DMS 273 treated with DMSO at 0.1 percent for 48 hours (cell line): ENCODE data around the gene FARP1.

ENCODE experiments used
- DNase-seq: peaks from one replicate; lab custom pipeline; 2025; lab: John Stamatoyannopoulos, UW

FARP1 gene

DNA sequence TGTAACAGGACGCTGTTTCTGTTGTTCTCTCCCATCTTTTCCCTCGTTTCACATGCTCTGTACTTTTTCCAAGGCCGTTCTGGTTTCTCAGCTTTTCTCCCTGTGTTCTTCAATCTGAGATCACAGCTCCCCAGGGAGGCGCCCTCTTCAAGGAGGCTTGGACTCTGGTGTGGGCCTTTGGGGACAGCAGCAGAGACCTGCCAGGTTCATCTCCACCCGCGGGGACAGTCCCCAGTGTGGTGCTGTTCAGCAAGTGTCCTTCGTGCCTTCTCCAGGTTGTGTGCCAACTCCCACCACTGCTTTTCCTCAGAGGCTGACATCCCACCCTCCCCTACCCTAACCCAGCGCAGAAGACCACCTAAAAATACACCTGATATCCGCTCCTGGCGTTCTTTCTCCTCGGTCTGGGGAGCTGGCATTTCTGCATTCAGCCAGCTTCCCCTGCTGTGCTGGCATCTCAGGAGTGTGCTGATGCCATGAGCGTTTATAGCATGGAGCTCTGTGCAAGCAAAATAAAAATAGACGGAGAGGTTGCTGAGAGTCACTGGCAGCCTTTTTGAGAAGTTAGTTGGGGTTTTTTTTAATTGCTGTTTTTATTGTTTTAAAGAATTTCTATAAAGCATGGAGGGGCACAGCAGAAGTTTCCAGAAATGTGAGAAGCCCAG, 284.6 kb downstream of the FARP1 start:
- no peak for DNase-seq

DNA sequence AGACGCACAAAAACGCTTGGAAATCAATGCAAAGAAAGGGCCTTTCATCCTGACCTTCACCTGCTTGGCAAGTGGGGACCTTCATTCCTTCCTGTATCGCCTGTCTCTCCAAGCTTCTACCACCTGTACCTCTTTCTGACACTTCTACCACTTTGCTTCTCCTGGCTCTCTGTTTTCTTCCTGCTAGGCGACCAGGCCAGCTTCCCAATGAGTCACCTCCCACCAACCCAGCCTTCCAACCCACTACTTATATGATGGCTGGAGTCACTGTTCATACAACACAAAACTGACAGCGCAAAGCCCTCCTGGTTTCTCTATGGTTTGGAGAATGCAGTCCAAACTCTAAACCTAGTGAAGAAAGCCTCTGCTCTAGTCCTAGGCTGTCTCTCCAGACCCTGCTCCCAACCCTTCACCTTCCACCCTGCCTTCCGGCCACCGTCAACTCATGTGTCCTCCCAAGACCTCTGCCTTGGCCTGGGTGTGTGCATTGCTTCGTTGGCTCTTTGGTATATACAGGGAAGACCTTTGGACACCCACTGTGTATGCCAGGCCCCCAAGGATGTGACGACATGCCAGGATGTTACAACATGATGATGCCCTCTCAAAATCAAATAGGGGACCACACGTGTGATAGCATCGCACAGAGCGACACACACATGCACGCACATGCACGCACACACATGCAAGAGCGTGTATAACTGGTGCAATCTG, 285.5 kb downstream of the FARP1 start:
- DNase-seq, result no peak

DNA sequence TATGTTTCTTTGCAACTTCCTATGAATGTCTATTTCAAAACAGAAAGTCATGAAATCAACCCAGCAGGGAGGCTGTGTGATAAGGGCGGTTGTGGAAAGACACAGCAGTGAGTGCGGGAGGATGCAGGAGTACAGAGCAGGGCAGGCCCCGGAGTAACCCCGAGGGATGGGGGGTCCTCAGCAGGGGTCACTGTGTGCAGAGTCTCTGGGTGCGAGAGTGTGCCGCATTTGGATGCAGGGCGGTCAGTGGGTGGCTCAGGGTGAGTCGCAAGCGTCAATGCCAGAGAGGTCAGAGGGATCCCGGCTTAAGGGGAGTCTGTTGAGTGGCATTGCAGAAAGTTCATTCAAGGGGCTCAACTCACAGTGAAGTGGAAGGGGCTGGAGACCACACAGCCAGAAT, 286.2 kb downstream of the FARP1 start:
- no peak for DNase-seq

DNA sequence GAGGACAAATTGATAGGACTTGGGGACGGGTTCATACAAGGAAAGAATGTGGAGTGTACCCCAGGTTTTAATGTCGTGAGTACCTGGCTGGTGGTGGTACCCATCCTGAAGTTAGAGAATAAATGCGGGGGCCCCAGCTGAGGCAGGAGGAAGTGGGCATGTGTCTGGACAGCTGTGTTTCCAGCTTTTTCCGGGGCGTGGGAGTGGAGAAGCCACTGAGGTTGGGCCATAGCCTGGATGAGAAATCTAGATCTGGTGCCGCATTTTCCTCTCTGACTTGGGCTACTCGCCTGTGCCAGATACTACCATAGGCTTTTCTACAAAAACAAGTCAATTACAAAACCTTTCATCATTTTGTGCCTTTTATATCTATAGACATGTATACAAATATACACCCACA, 286.6 kb downstream of the FARP1 start:
- no peak for DNase-seq

DNA sequence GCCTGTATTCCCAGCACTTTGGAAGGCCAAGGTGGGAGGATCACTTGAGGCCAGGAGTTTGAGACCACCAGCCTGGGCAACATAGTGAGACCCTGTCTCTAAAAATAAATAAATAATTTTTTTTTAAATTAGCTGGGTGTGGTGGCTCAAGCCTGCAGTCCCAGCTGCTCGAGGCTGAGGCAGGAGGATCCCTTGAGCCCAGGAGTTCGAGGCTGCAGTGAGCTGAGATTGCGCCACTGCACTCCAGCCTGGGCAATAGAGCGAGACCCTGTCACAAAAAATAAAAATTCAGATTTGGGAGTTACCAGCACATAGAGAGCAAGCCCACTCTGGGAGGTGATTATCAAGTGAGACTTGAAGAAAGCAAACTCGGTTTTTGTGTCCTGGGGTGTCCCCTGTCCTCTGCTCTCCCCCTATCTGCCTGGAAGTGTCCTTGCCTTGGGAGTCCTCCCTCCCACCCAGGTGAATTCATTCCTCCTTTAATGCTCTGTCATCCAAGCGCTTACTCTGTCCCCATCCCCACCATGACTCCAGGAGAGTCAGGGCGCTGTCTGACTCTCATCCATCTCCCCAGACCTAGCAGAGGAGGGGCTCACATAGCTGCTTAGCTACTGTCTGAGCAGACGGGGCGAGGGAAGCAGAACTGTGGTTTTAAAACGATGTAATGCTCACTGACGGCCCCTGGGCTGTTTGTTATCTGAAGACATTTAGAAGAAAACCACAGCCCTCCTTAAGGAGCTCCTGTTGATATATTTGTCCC, 287.3 kb downstream of the FARP1 start:
- no peak for DNase-seq

DNA sequence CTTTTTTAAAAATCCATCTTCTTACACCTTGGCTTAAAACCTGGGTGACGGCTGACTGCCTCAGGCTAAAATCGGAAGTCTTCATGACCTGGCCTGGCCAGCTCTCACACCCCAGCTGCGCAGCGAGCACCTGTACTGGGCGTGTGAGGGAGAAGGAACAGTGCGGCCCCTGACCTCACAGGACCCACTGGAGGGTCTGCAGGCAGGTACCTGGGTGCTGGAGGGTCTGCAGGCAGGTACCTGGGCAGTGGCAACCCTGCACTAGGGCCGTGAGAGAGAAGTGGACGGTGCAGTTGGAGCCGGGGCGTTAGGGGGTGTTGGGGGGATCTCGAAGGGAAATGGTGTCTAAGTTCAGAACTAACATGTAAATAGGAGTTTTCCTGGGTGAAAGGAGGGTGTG, 289.7 kb downstream of the FARP1 start:
- DNase-seq, result no peak

DNA sequence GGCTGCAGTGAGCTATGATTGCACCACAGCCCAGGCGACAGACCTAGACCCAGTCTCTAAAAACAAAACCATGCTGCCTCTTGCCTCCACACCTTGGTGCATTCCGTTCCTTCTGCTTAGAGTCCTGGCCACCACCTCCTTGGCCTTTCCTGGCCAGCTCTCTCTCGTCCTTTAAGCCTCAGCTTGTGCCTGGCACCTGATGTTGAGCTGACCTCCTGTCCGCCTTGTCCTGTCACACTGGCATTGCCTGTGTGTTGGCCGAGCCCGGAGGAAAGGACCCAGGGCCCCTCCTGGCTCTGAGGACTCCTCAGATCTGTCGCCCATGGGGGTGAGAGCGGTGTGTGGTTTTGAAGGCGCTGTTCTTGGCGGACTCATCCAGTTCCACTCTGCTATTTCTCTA, 290.8 kb downstream of the FARP1 start:
- no peak for DNase-seq

DNA sequence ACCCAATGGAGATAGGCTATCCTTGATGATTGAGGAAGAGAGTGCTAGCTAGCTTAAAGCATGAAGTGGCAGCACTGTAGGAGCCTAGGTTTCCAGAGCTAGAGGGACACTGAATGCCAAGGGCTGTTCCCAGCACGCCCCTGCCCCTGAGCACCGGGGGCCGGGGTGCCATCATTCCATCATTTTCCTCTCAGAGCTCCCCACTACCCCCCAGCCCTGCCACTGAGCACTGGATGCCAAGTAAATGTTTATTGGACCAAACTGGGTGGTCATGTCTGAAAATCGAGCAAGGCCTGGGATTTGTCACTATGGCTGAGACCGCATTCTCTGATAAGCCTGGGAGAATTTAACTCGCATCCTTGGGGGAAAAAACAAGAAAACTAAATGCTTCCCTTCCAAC, 291.2 kb downstream of the FARP1 start:
- DNase-seq, result no peak

DNA sequence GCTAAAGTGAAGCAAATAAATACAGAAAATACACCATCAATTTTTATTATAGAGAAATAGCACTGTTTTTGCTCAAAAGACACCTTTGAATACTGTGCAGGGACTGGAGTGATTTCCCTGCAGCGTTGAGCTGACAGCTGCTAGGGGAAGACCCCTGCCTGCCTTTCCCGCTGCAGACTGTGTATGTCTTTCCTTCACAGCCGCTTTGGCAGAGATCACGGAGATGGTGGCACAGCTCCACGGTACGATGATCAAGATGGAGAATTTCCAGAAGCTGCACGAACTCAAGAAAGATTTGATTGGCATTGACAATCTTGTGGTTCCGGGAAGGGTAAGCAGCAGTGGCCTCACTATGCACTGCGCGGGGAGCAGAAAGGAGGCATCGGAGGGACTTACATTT, 292.5 kb downstream of the FARP1 start:
- no peak for DNase-seq

DNA sequence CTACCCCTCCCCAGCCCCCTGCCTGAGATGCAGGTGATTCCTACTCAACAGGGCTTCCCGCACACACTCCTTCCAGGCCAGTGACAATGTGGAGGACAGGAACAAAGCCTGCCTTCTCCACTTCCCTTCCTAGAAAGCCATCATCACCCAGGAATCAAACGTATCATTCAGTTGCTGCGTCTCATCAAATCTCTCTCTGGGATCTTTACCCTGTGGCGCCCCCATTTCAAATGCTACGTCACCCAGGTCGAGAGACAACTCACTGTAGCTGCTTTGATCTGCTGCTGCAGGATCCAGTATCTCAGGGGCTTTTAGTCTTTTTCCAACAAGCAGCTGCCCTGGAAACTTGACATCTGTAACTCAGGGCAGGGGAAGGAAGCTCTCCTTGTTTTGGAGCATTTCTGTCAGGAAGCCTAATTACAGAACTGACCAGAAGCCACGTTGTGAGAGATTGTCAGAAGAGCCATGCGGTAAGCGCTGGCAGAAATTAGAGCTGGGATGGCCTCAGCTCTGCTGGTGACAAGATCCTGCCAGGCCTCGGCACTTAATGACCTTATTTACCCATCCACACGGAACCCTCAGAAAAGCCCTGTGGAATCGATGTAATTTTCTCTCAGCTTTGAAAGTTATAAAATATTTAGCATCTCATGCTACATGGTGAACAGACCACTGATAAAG, 293.5 kb downstream of the FARP1 start:
- DNase-seq, result no peak

DNA sequence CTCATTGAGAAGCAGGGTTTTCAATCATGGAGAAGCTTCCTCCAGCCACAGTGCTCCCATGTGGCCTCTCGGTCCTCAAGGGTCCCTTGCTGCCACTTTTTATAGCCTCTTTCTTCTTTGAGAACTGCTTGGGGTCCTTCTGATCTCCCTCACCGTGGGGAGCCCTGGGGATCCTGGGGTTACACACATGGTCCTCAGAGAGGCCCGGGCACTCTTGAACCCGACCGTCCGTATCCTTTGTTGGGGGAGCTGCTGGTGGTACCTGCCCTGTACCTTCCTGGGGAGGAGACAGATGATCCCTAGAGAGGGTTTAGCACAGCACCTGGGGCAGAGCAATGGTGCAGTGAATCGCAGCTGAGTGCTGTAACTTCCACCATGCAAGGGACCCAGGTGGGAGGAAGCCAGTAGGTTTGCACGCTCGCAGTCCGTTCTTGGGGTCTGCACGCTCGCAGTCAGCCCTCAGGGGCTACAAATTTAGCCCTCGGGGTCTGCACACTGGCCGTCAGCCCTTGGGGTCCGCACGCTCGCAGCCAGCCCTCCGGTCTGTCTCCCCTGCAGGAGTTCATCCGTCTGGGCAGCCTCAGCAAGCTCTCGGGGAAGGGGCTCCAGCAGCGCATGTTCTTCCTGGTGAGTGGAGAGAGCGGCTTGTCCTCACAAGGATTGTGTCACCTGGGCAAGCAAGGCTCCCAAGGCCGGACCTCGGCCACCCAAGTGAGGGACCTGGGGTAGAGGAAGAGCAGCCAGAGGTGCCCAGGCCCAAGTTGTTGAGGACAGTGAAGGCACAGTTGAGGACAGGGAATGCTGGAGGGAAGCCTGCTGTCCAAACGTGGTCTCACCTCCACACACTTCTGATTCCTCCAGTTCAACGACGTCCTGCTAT, 295.6 kb downstream of the FARP1 start:
- no peak for DNase-seq

DNA sequence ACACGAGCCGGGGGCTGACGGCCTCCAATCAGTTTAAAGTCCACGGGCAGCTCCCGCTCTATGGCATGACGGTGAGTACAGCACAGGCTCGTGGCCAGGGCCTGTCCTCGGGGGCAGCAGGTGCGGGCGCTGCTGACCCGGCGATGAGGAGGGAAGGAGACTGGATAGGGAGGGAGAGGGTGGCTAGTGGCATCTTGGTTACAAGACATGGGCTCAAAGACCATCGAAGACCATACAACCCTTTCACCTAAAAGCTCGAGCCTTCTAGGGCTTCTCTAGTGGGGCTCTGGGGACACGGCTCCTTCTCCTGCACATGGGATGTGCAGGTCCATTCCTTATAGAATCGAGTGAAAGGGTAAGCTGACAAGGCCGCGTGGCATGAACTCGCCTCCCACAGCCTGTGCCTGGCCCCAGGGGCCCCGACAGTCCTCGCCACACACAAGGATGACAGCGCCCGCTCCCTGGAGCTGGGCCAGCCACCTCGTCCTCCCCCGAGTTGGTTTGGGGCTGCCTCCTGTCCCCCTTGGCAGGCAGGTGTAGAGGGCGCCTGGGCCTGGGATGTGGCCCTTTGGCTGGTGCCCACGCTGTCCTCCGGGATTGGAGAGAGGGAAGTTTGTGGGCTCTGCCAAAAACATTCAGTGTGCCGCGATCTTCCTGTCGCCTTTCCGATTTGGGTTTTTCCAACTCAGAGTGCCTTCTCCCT, 296.4 kb downstream of the FARP1 start:
- DNase-seq, result no peak

DNA sequence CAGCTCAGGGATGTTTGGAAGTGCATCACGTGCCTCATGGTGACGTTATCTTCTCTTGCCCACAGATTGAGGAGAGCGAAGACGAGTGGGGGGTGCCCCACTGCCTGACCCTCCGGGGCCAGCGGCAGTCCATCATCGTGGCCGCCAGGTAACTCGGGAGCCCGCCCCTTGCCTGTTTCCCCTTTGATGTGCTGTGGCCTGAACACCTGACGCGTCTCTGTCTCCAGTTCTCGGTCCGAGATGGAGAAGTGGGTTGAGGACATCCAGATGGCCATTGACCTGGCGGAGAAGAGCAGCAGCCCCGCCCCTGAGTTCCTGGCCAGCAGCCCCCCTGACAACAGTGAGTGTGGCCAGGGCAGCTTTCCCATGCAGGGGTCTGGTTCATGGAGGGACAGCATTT, 297.0 kb downstream of the FARP1 start:
- no peak for DNase-seq

DNA sequence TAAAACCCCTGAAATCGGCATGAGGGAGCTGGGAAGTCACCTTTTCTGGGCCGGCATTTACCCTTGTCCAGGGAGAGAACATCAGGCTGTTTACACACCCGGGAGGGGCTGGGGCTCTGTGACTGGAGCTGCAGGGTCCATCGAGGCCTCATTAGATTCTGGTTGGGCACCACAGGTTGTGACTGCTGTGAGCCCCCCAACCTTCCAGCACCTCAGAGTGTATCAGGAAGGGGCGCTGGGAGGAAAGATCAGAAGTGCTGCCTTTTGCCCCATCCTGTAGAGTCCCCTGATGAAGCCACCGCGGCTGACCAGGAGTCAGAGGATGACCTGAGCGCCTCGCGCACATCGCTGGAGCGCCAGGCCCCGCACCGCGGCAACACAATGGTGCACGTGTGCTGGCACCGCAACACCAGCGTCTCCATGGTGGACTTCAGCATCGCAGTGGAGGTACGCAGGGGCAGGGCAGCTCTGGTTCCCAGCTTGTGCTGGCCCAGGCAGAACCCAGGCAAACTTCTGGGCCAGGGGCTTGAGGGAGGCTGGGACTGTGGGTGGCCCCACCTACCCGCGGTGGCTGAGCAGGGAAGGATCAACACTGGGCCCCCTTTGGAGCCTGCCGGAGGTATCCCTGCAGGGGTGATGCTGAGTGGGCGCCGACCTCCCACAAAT, 297.6 kb downstream of the FARP1 start:
- no peak for DNase-seq

DNA sequence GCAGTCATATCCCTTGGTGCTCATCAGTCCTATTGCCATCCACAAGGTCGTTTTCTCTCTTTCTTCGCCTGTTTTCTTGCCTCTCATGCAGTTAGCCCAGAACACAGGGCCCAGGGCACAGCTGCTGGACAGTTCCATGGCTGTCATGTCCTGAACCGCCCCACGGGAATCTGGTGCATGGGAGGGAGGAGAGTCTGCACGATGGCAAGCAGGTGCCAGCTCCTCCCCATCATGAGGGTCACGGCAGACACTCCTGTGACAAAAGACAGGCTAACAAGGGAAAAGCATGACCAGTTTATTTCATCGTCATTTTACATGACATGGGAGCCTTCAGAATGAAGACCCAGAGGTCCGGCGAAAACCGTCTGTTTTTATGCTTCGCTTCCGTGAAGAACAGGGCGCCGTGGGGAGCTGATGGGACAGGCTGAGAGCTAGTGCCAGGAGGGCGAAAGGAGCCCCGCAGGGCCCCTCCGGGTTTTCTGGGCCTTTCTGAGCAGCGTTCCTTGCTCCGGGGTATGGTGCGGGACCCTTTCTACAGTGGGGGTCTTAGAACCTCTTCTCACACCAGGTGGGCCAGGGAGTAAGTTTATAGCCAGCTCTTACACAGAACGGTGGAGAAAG, 298.3 kb downstream of the FARP1 start:
- DNase-seq, result no peak

DNA sequence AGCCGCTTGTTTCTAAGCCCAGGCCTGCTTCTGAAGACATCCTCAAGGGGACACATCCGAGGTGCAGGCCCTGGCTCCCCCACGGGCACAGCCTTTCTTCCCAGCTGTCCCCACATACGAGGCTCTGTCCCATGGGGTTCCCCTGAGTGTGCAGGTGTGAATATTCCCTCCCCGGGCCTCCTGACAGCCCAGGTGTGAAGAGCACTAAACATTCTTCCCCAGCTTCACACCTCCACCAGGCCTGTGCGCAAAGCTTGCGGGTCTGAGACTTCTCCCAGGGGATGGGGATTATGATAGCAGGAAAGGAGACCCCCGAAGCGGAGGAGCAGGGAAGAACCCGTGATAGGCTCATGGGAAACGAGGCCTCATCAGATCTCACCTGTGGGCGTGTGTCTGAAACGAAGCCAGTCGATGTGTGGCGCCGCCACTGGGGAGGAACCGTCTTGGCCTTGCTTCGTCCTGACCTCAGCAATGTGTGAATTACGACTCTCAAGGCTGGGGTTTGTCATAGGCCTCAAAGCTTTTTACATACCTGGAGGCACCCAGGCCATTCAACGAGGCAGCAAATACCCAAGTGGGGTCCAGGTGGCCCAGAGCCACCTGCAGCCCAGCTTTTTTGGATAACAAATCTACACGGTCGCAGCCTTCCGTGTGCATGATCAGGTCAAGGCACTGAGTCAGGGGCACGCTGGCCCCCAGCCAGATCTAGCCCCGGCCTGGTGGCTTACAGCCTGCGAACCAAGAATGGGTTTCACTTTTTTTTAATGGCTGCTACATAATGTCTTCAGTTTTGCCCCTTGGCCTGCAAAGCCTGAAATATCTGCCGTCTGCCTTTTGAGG, 299.7 kb downstream of the FARP1 start:
- DNase-seq, result no peak

DNA sequence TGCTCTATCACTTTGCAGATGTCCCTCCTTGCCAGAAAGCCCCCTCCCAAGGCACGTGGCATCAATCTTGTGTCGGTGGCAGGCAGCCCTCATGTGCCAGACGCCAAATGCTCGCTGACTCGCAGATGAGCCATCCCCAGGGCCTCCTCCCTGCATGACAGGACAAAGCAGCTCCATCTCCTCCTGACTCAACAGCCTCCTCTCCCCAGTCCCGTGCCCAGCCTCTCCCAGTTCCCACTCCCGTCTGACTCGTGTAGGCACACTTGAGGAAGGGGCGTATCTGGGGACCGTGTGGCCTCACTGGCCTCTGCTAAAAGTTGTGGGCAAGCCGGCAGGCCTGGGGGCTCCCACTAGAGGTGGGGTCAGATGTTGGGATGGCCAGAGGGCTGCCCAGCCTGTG, 300.4 kb downstream of the FARP1 start:
- no peak for DNase-seq

DNA sequence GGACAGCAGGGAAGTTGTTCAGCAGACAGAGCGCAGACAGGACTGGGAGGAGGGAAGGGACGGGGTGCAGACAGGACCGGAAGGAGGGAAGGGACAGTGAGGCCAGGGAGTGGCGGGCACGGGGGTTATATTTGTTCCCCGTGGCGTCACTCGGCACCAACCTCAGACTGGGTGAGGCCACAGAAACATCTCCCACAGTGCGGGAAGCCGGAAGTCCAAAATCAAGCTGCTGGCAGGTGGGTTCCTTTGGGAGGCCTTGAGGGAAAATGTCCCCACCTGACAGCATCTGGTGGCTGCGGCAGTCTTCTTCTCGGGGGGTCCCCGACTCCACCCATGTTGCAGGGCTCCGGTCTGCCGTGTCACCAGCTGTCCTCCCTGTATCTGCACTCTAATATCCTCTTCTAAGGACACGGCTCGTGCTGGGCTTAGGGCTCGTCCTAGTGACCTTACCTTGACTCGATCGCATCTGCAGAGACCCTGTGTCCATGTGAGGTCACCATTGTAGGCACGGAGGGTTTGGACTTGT, 301.0 kb downstream of the FARP1 start:
- DNase-seq, result no peak

DNA sequence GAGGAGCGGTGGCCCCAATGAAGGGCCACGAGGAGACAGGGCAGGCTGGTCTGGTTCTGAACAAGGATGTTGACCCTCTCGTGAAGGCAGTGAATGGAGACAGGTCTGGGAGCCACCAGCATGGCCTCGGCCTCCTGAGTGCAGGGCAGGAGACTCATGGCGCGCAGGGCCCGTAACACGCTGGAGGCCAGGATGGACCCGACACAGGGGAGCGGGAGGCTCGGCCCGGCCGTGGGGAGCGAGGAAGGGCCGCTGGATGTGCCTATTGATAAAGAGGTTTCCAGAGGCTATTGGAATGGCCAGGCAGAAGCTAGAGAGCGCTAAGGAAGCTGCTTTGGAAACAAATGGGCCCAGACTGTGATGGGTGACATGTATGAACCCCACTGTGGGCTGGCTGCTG, 301.5 kb downstream of the FARP1 start:
- no peak for DNase-seq
